Liver (tissue), 9 donors: ENCODE measurements around the gene YIPF6. TPM values are rescaled to one million over a fixed set of nuclear protein-coding genes. Genes with fewer than 3 reads are reported as not detected.

Experiments
- DNase-seq: peaks from one replicate; pipeline ENCODE4 v3.0.0-alpha.2; 2017; ENCODE audit warnings: low spot score
- H3K27ac ChIP-seq, 2 donors: one replicate each; pipeline ENCODE4 v1.7.0; 2013; ENCODE audit warnings: inconsistent platforms in 2 of 2, low read length in 2 of 2, control low read depth in 1 of 2, low read depth in 1 of 2, mild to moderate bottlenecking in 1 of 2
- H3K27me3 ChIP-seq, 4 donors: one replicate each; pipeline versions ENCODE4 v1.6.1 to v1.7.0; 2013; ENCODE audit warnings: low read length in 3 of 4, inconsistent platforms in 1 of 4, mild to moderate bottlenecking in 1 of 4, moderate library complexity in 1 of 4; ENCODE audit not compliant: control insufficient read depth in 4 of 4, insufficient read depth in 4 of 4
- H3K36me3 ChIP-seq, 4 donors: one replicate each; pipeline versions ENCODE4 v1.6.1 to v1.7.0; 2013; ENCODE audit warnings: low read length in 3 of 4, mild to moderate bottlenecking in 3 of 4, low read depth in 1 of 4, moderate library complexity in 1 of 4; ENCODE audit not compliant: control insufficient read depth in 4 of 4, insufficient read depth in 3 of 4
- H3K4me1 ChIP-seq, 4 donors: one replicate each; pipeline versions ENCODE4 v1.6.1 to v1.7.0; 2013; ENCODE audit warnings: low read length in 3 of 4, mild to moderate bottlenecking in 3 of 4, moderate library complexity in 1 of 4; ENCODE audit not compliant: control insufficient read depth in 4 of 4, insufficient read depth in 4 of 4
- H3K4me3 ChIP-seq, 3 donors: one replicate each; pipeline versions ENCODE4 v1.6.1 to v1.7.0; 2013; ENCODE audit warnings: low read length in 3 of 3, control low read depth in 1 of 3, low read depth in 1 of 3, mild to moderate bottlenecking in 1 of 3
- H3K9ac ChIP-seq, 2 donors: one replicate each; pipeline ENCODE4 v1.7.0; 2013; ENCODE audit warnings: low read length in 2 of 2, mild to moderate bottlenecking in 2 of 2, moderate library complexity in 2 of 2, control low read depth in 1 of 2, low read depth in 1 of 2
- H3K9me3 ChIP-seq, 4 donors: one replicate each; pipeline versions ENCODE4 v1.6.1 to v1.7.0; 2013; ENCODE audit warnings: low read length in 3 of 4; ENCODE audit not compliant: control insufficient read depth in 4 of 4
- ATF3 ChIP-seq: IDR thresholded peaks from 2 replicates; pipeline ENCODE4 v1.6.1; 2016; ENCODE audit warnings: antibody characterized with exemption
- EGR1 ChIP-seq, 2 donors: IDR thresholded peaks; 2 replicates each; pipeline ENCODE4 v1.6.1; 2016 to 2018; ENCODE audit warnings: antibody characterized with exemption in 2 of 2, low read depth in 2 of 2
- FOXA1 ChIP-seq: IDR thresholded peaks from 2 replicates; pipeline ENCODE4 v1.6.1; 2016; ENCODE audit warnings: antibody characterized with exemption
- GABPA ChIP-seq, 2 donors: IDR thresholded peaks in 1 of 2; conservative IDR thresholded peaks in 1 of 2; 2 replicates each; pipeline ENCODE4 v1.6.1; 2016; ENCODE audit warnings: antibody characterized with exemption in 2 of 2, mild to moderate bottlenecking in 1 of 2, moderate library complexity in 1 of 2
- HNF4A ChIP-seq, 2 donors: conservative IDR thresholded peaks; 2 replicates each; pipeline ENCODE4 v1.6.1; 2016; ENCODE audit warnings: antibody characterized with exemption in 2 of 2, mild to moderate bottlenecking in 2 of 2
- HNF4G ChIP-seq: IDR thresholded peaks from 2 replicates; pipeline ENCODE4 v1.6.1; 2016; ENCODE audit warnings: antibody characterized with exemption
- JUND ChIP-seq, 2 donors: IDR thresholded peaks; 2 replicates each; pipeline ENCODE4 v1.6.1; 2016; ENCODE audit warnings: antibody characterized with exemption in 2 of 2
- MAX ChIP-seq: IDR thresholded peaks from 2 replicates; pipeline ENCODE4 v1.6.1; 2016; ENCODE audit warnings: antibody characterized with exemption
- RAD21 ChIP-seq, 2 donors: IDR thresholded peaks; 2 replicates each; pipeline ENCODE4 v1.6.1; 2016; ENCODE audit warnings: antibody characterized with exemption in 2 of 2, mild to moderate bottlenecking in 2 of 2
- REST ChIP-seq: IDR thresholded peaks from 2 replicates; pipeline ENCODE4 v1.6.1; 2016; ENCODE audit warnings: antibody characterized with exemption, mild to moderate bottlenecking
- RXRA ChIP-seq, 2 donors: IDR thresholded peaks; 2 replicates each; pipeline ENCODE4 v1.6.1; 2017 to 2018; ENCODE audit warnings: antibody characterized with exemption in 2 of 2, mild to moderate bottlenecking in 1 of 2
- SP1 ChIP-seq: IDR thresholded peaks from 2 replicates; pipeline ENCODE4 v1.6.1; 2018; ENCODE audit warnings: antibody characterized with exemption, mild to moderate bottlenecking
- YY1 ChIP-seq: IDR thresholded peaks from 2 replicates; pipeline ENCODE4 v1.6.1; 2016; ENCODE audit warnings: antibody characterized with exemption, mild to moderate bottlenecking
- whole genome bisulfite sequencing: extraction: QIAGEN DNeasy Blood & Tissue Kit; methylation state at CpG from one replicate; pipeline ENCODE4 v1.1.7; 2013; 5-methylcytosine and 5-hydroxymethylcytosine counted together
- polyA plus RNA-seq, 2 donors: library from polyadenylated mRNA; stranded (reverse) in 1 of 2; unstranded in 1 of 2; fragments of 200-250 nt in 1 of 2; fragments of >200 nt in 1 of 2; fragmentation: Nextera tagmentation in 1 of 2; extraction: Ambion mirVana in 1 of 2; gene quantifications; one replicate each; pipeline versions ENCODE4 v1.2.1 to v1.2.3, GENCODE V29; 2013 to 2015
- total RNA-seq, 2 donors: library from RNA; depleted of rRNA; stranded (reverse); fragments of >200 nt; gene quantifications; one replicate each; pipeline ENCODE4 v1.2.3, GENCODE V29; 2014
- donor health status: healthy.
- donor health status: healthy.
- donor health status: healthy.
- donor health status: healthy.
- donor health status: healthy.

Gene YIPF6
- total and polyA plus RNA-seq, 4 donors, result 11.9 to 36.3 (median 28.4) TPM

- no peak for DNase-seq
- no peak overlapping the region for H3K27ac ChIP-seq
- TF ChIP-seq FOXA1 (no peak), HNF4G (no peak), RAD21 (IDR thresholded peaks at IDR 0.05) (no peak), MAX (no peak), REST (no peak), RXRA (IDR thresholded peaks at IDR 0.05) (no peak), SP1 (no peak)
- H3K4me3 ChIP-seq, result no peak overlapping the region
- WGBS, result 38% methylated on average over 4 of the region's 4 CpGs
- no peak overlapping the region for H3K9ac ChIP-seq
- H3K36me3 ChIP-seq, result no peaks in the 10 kb centered on the region
- H3K4me1 ChIP-seq, result peaks cover 0 to 2% (median 0%) of the 10 kb centered on the region in 4 donors
- H3K27me3 ChIP-seq, result no peaks in the 10 kb centered on the region
- no peaks in the 10 kb centered on the region for H3K9me3 ChIP-seq
Measured at GRCh38 chrX:68487254-68487653, 11.6 kb upstream of the YIPF6 start.

- TF ChIP-seq JUND (IDR thresholded peaks at IDR 0.05) (no peak), GABPA (IDR thresholded peaks at IDR 0.05 in 1 of 2, conservative IDR thresholded peaks at IDR 0.05 in 1 of 2) (no peak), HNF4A (conservative IDR thresholded peaks at IDR 0.05) (no peak), EGR1 (IDR thresholded peaks at IDR 0.05; ENCODE audit: low read depth in 2 of 2) (no peak), RAD21 (IDR thresholded peaks at IDR 0.05) (no peak), REST (no peak), MAX (no peak), ATF3 (no peak), YY1 (no peak), SP1 (no peak)
- WGBS, result 92% methylated on average over 1 of the region's 1 CpG
- Histone ChIP-seq H3K9ac (no peak overlapping the region), H3K27ac (no peak overlapping the region), H3K4me3 (no peak overlapping the region), H3K27me3 (no peaks in the 10 kb centered on the region), H3K36me3 (no peaks in the 10 kb centered on the region), H3K9me3 (no peaks in the 10 kb centered on the region), H3K4me1 (peaks cover 0 to 2% (median 0%) of the 10 kb centered on the region in 4 donors)
- no peak for DNase-seq
Measured at GRCh38 chrX:68487924-68488323, 10.9 kb upstream of the YIPF6 start.
